NCI-H1048 (cell line): ENCODE data around the gene CDH22.

Experiments used
- DNase-seq: peaks from one replicate; lab custom pipeline; 2025; lab: John Stamatoyannopoulos, UW

CDH22 gene

DNA sequence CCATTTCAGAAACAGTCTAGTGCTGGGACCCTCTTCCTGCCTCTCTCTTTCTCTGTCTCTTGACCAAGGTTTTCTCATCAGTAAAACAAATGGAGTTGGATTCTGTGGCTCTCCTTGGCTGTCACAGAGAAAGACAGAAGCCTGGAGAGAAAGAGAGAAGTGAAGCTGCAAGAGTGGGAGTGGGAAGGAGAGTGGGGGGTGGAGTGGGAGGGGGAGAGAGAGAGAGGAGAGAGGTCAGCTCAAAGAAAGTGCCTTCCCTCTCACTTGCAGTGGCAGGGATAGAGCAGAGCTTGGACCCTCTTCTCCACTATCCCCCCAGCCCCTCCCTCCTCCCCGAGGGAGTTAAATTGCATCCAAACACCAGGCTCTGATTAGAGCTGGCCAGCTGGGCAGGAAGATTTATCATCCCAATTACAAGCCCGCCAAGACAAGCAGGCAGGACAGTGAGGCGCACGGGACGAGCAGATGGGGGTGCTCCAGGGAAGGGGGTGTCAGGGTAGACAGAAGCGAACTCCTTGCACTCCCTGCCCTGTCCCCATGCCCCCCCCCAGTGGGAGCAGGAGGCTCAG is 115.8 kb downstream of the CDH22 start:
- DNase-seq = no peak

DNA sequence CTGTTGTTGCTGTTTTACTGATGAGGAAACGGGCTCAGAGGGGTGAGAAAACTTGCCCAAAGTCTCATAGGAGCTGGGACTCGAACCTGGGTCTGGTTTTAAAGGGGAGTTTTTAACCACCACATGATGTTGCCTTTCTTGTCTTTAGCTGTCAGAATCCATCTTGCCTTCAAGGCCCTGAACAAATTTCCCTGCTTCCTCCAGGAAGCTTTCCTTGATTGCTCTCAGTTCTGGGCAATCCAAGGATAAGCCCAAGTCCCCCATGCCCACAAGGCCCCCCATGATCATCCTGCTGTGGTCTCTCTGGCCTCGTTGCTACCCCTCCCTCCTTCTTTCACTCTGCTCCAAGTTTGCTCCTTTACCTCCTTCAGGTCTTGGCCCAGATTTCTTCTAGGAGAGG is 116.7 kb downstream of the CDH22 start:
- no peak for DNase-seq

- no peak for DNase-seq
Measured at GRCh38 chr20:46191168-46191540, 117.1 kb downstream of the CDH22 start.

GRCh38 chr20:46190478-46191167 is 117.7 kb downstream of the CDH22 start:
- no peak for DNase-seq

GRCh38 chr20:46188866-46189541 is 119.3 kb downstream of the CDH22 start:
- DNase-seq = no peak

DNA sequence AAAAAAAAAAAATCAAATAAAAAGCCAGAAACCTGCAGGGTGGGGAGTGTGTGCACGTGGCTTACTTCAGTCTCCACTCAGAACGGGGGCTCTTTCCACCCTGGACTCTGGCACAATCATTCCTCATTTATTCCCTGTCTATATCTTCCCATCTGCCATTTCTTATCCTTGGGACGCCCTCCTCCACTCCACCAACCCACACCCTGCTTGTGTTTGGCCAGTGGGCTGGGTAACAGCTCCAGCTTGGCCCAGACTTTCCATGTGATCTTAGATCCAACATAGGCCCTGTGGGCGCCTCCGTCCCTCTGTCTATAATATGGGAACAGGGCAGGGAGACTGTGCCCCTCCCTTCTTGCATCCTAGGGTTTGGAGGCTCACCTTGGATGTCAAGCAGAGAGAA is 122.1 kb downstream of the CDH22 start:
- no peak for DNase-seq

- no peak for DNase-seq
Measured at GRCh38 chr20:46185353-46185752, 122.9 kb downstream of the CDH22 start.

- DNase-seq = no peak
Measured at GRCh38 chr20:46183768-46184167, 124.5 kb downstream of the CDH22 start.

DNA sequence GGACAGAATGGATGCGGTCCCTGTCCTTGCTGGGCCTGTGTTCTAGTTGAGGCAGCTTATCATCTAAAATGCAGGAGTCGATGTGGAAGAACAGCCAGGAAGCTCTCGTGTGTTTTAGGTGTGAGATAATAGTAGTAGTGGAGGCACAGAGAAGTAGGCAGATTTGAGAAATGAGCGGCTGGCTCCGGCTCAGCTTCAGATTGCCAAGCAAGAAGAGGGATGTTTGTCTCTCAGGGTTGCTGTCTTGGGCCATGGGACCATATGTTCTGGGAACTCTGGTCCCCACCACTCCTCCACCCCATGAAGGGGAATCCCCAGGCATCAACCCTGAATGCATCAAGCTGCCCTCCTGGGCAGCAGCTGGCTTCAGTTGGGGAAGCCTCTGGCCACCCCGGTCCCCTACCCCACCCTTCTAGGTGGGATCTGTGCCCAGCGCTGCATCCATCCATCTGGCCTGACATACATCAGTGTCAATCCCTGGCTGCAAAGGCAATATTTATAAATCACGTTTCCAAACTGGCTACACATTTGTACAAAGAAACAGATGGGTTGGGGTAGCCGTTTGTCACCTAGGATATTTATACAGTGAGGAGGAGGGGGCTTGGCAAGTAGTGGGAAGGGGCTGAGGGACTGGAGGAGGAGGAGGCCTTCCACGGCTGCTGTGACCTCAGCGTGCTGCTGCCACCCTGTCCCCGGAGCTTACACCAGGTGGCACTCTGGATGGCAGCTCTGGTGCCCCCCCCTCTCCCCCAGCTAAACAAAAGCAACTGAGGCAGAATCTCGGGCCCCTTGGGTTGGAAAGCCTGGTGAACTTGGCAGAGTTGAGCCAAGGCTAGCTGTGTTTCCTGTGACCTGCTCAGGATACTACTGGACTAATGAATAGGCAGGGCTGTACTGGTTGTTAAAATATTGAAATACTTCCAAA is 125.8 kb downstream of the CDH22 start:
- no peak for DNase-seq

DNA sequence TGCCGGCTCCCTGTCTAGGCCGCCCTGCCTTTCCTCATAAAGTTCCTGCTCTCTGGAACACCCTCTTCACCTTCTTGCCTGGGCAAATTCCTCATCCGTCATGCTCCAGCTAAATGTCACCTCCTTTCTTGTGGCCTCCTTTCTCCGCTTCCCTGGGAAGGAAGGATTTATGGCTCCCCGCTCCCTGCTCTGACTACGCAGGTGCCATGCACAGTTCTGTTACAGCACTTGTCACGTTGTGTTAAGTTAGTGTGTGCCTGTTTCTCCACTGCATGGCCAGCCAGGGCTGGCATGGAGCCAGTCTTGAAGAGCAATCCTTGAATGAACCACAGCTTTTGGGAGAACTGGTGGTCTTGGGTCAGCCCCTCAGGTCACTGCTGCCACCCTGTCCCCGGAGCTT is 128.4 kb downstream of the CDH22 start:
- DNase-seq = no peak

- DNase-seq = no peak
Measured at GRCh38 chr20:46178891-46179290, 129.4 kb downstream of the CDH22 start.

GRCh38 chr20:46177768-46178167 is 130.5 kb downstream of the CDH22 start:
- DNase-seq = no peak

GRCh38 chr20:46176739-46177378 is 131.4 kb downstream of the CDH22 start:
- DNase-seq = no peak

GRCh38 chr20:46175127-46175494 is 133.2 kb downstream of the CDH22 start:
- no peak for DNase-seq

DNA sequence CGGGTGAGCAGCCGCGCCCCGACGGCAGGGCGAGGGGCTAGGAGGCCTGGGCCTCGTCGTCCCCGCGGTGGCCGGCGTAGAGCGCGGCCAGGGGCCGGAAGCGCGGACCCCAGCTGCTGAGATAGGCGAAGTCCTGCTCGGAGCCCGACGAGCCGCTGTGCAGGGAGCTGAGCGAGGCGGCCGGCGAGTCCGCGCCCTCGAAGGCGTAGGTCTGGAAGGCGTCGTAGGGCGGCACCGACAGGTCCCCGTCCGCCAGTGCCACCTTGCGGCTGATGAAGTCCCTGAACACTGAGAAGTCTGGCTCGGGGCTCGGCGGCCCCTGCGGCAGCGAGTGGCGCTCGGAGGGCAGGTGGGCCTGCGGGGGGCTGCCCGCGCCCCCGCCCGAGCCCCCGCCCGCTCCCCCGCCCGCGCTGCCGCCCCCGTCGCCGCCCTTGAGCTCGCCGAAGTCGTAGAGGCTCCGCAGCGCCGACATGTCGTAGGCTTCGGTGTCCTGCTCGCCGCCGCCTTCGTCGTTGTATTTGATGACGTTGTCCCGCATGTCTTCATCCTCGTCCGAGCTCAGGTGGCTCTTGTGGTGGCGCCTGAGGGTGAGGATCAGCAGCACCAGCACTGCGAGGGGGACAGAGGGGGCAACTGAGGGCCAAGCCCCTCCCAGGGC is 133.7 kb downstream of the CDH22 start:
- DNase-seq = no peak

- no peak for DNase-seq
Measured at GRCh38 chr20:46173652-46174468, 134.4 kb downstream of the CDH22 start.

DNA sequence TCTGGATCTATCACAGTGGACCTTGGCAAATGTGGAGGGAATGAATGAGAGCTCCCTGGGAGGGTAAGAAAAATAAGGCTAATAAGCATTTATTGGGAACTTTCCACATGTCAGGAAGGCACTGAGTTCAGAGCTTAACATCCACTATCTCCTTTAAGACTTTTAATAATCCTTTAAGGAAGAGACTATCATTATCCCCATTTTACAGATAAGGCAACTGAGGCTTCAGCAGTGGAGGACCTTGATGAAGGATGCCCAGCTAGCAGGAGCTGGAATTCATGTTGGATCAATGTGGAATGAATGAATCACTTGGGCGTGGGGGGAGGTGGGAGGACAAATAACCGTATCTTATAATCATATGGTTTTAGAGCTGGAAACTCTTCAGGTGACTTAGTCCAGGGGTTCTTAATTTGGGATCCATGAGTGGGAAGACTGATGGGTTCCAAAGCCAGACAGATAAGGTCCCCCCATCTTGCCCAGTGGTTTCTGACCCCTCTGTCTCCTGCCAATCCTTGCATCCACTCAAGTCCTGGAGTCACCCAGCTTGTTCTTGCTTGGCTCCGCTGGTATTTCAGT is 135.2 kb downstream of the CDH22 start:
- DNase-seq = no peak

- DNase-seq = no peak
Measured at GRCh38 chr20:46172455-46172854, 135.8 kb downstream of the CDH22 start.

DNA sequence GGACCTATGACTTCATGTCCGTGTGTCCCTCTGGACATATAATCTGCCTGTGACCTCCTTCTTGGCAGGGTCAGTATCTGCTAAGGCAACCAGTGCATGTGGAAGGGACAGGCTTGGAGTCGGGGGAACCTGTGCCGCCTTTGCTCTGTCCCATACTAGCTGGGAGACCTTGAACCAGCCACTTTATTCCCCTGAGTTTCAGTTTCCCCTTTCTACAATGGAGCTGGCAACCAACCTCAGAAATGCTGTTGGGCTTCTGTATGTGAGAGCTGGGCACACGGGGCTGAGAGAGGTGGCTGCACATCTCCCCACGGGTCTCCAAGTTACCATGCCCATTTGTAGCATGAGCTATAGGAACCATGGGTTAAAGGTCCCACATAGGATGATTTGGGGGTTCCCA is 136.4 kb downstream of the CDH22 start:
- DNase-seq = no peak

DNA sequence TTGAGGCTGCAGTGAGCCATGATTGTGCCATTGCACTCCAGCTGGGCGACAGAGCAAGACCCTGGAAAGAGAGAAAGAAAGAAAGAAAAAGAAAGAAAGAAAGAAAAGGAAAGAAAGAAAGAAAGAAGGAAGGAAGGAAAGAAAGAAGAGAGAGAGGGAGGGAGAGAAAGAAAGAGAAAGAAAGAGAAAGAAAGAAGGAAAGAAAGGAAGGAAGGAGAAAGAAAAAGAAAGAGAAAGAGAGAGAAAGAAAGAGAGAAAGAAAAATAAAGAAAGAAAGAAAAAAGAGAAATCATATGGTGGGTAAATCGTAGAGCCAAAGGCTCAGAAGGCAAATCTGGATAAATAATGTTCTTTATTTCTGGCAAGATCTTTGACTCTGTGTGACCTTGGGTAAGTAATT is 136.8 kb downstream of the CDH22 start:
- no peak for DNase-seq
